Mesodermal cell (in vitro differentiated cells): ENCODE results near the gene CARNS1.

Source experiments
- H3K27ac ChIP-seq: 2 replicates; pipeline ENCODE4 v1.7.0; 2013; ENCODE audit warnings: mild to moderate bottlenecking, low read depth, low read length, moderate library complexity; ENCODE audit not compliant: severe bottlenecking
- H3K36me3 ChIP-seq: 2 replicates; pipeline ENCODE4 v1.7.1; 2013; ENCODE audit warnings: mild to moderate bottlenecking, low read length, moderate library complexity; ENCODE audit not compliant: control insufficient read depth, insufficient read depth
- H3K4me1 ChIP-seq: one replicate; pipeline ENCODE4 v1.7.1; 2013; ENCODE audit warnings: mild to moderate bottlenecking, low read length; ENCODE audit not compliant: insufficient read depth, control insufficient read depth, poor library complexity, severe bottlenecking
- H3K4me3 ChIP-seq: 2 replicates; pipeline ENCODE4 v1.7.0; 2013; ENCODE audit warnings: low read length, control low read depth, mild to moderate bottlenecking; ENCODE audit not compliant: insufficient read depth, poor library complexity, severe bottlenecking; ENCODE audit errors: extremely low read depth
- H3K9me3 ChIP-seq: 2 replicates; pipeline ENCODE4 v1.7.1; 2013; ENCODE audit warnings: mild to moderate bottlenecking, low read length, moderate library complexity; ENCODE audit not compliant: control insufficient read depth
- WGBS, 2 experiments: methylation state at CpG; one replicate each; pipeline ENCODE4 v1.1.5; 2013; ENCODE audit warnings: missing lambda C conversion rate in 2 of 2; ENCODE audit not compliant: insufficient coverage in 2 of 2; 5-methylcytosine and 5-hydroxymethylcytosine counted together

CARNS1 gene

DNA sequence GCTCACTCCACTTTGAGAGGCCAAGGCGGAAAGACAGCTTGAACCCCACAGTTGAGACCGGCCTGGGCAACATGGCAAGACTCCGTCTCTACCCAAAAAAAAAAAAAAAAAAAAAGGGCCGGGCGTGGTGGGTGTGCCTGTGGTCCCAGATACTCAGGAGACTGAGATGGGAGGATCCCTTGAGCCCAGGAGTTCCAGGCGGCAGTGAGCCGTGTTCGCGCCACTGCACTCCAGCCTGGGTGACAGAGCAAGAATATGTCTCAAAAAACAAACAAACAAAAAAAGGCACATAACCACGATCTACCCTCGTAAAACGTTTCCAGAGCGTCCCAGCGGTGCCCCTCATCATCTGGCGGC is 24.6 kb upstream of the CARNS1 start:
- Histone ChIP-seq H3K4me1 (peaks cover 9% of the 10 kb centered on the region), H3K27ac (peak overlapping the region; percentile 89), H3K4me3 (peak overlapping the region; percentile 82), H3K36me3 (peaks cover 15% of the 10 kb centered on the region), H3K9me3 (no peaks in the 10 kb centered on the region)
- 9 to 11% methylated on average over 10 of the region's 15 CpGs for WGBS, 2 experiments

DNA sequence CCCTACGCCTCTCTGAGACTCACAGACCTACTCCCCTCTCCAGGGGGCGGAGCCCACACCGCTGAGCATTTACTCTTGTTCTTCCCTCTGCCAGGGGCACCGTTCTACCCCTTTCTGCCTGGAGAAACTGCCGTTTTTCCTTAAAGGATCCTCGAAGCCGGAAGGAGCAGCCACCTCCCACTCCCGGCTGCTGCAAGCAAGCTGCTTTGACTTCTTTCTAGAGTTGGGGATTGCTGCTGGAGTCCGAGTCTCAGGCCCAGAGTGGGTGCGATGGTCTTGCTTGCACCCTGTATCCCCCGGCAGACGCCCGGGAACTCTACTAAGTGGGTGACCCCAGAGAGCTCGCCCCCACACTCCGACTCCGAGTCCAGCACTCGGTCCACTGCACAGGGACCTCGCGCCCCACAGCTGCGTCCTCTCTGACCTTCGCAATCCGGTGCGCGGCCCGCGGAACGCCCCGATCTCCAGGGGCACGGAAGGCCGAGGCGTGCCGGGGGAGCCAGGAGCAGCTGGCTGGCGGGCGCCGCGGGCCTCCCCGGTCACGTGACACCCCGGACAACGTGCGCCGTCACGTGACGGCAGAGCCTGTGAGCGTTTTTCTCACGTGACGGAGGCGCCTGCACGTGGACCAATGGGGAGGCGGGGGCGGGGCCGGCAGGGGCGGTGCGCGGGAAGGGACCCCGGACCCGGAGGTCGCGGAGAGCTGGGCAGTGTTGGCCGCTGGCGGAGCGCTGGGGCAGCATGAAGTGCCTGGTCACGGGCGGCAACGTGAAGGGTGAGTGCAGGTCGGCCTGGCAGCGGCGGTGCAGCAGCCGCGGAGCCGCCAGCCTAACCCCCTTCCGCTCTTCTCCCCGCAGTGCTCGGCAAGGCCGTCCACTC is 23.9 kb upstream of the CARNS1 start, which contains the start of gene RAD9A:
Gene RAD9A, plus strand, starts transcription at position 683 of the 879 bp plus-strand sequence. Its CDS starts 59 bp downstream, at position 742.
- 1% methylated on average over 70 to 71 of the region's 75 CpGs for WGBS, 2 experiments
- Histone ChIP-seq H3K27ac (peak within 1 kb of the TSS; percentile 89), H3K9me3 (no peaks in the 10 kb centered on the region), H3K4me3 (peak within 1 kb of the TSS; percentile 82), H3K4me1 (peaks cover 9% of the 10 kb centered on the region), H3K36me3 (peaks cover 15% of the 10 kb centered on the region)

- Histone ChIP-seq H3K4me3 (peak overlapping the region; percentile 82), H3K27ac (no peak overlapping the region), H3K4me1 (peaks cover 14% of the 10 kb centered on the region), H3K9me3 (no peaks in the 10 kb centered on the region), H3K36me3 (peaks cover 21% of the 10 kb centered on the region)
- 10 to 17% methylated on average over 22 to 23 of the region's 31 CpGs for WGBS, 2 experiments
Measured at GRCh38 chr11:67392183-67392715, 23.2 kb upstream of the CARNS1 start.

GRCh38 chr11:67393437-67393836 is 22.0 kb upstream of the CARNS1 start:
- H3K4me3 ChIP-seq, result no peak overlapping the region
- 95 to 97% methylated on average over 14 to 18 of the region's 18 CpGs for WGBS, 2 experiments

DNA sequence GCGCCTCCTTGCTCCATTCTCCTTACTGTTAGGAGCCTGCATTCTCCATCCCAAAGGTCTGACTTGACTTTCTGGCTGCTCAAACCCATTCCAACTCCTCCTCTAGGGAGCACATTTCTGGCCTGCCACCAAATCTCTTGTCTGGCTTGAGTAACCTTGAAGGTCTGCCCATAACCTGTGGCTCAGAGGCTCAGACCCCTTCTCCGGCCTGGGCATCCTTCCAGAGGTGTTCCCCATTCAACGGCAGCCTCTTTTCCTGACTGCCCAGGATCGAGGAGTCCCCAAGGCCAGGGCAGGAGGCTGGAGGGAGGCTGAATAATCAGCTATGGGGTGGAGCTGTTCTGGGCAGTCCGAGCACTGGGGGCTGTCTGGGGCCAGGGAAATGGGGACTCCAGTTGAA is 21.5 kb upstream of the CARNS1 start:
- Histone ChIP-seq H3K36me3 (peaks cover 39% of the 10 kb centered on the region), H3K9me3 (no peaks in the 10 kb centered on the region), H3K4me3 (no peak overlapping the region), H3K27ac (no peak overlapping the region), H3K4me1 (peaks cover 18% of the 10 kb centered on the region)
- WGBS, 2 experiments, result 81 to 95% methylated on average over 4 to 5 of the region's 5 CpGs

More at GRCh38 chr11:67393437-67393836, 22.0 kb upstream of the CARNS1 start:
- Histone ChIP-seq H3K9me3 (no peaks in the 10 kb centered on the region), H3K36me3 (peaks cover 33% of the 10 kb centered on the region), H3K27ac (no peak overlapping the region), H3K4me1 (peaks cover 18% of the 10 kb centered on the region)

GRCh38 chr11:67395555-67396258 is 19.8 kb upstream of the CARNS1 start:
- Histone ChIP-seq H3K4me3 (no peak overlapping the region), H3K36me3 (peaks cover 54% of the 10 kb centered on the region), H3K9me3 (no peaks in the 10 kb centered on the region), H3K4me1 (peaks cover 19% of the 10 kb centered on the region), H3K27ac (no peak overlapping the region)
- WGBS, 2 experiments, result 93 to 98% methylated on average over 17 to 19 of the region's 19 CpGs

DNA sequence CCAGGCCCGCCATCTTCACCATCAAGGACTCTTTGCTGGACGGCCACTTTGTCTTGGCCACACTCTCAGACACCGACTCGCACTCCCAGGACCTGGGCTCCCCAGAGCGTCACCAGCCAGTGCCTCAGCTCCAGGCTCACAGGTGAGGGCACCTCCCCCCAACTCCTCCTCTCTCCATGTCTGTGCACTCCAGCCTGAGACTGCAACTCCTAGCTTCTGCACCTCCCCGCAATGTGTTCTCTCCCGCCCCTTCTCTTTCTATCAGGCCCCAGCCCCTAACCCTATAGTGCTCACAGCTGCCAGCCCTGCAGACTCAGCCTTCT is 19.3 kb upstream of the CARNS1 start:
- H3K4me3 ChIP-seq, result no peak overlapping the region
- no peak overlapping the region for H3K27ac ChIP-seq
- no peaks in the 10 kb centered on the region for H3K9me3 ChIP-seq
- WGBS, 2 experiments, result 87 to 99% methylated on average over 6 to 7 of the region's 7 CpGs
- H3K36me3 ChIP-seq, result peaks cover 54% of the 10 kb centered on the region
- H3K4me1 ChIP-seq, result peaks cover 15% of the 10 kb centered on the region

DNA sequence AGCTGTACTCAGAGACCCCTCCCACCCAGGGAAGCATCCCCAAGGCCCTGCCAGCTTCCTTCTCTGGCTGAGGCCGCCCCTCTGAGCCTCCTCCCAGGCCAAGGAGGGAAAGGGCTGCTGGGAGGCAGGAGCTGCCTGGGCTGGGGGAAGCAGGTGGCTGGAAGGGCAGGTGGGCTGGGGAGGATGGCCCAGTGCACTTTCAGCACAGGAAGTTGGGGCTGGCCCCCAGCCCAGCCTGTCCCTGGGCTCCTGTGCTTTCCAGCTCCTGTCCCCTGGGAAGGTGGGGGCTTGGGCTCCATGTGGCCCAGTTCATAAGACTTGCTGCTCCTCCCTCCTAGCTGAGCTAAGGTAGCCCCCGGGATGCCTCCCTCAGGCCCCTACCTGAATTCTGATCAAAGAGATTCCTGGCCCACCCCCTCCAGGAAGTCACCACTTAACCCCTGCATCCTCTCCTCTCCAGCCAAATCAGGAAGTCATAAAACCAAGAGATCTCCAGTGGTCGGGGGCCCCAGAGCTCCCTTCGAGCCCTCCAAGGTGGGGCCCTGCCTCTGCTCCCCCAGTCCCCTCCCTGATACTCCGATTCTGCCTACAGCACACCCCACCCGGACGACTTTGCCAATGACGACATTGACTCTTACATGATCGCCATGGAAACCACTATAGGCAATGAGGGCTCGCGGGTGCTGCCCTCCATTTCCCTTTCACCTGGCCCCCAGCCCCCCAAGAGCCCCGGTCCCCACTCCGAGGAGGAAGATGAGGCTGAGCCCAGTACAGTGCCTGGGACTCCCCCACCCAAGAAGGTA is 18.7 kb upstream of the CARNS1 start:
- Histone ChIP-seq H3K27ac (no peak overlapping the region), H3K9me3 (no peaks in the 10 kb centered on the region), H3K36me3 (peaks cover 54% of the 10 kb centered on the region), H3K4me1 (peaks cover 15% of the 10 kb centered on the region), H3K4me3 (no peak overlapping the region)
- 62 to 83% methylated on average over 2 to 9 of the region's 13 CpGs for WGBS, 2 experiments

GRCh38 chr11:67397536-67397935 is 17.9 kb upstream of the CARNS1 start:
- Histone ChIP-seq H3K27ac (no peak overlapping the region), H3K4me1 (peaks cover 19% of the 10 kb centered on the region), H3K4me3 (no peak overlapping the region), H3K9me3 (no peaks in the 10 kb centered on the region), H3K36me3 (peaks cover 54% of the 10 kb centered on the region)
- WGBS, 2 experiments, result 85 to 96% methylated on average over 6 of the region's 6 CpGs

DNA sequence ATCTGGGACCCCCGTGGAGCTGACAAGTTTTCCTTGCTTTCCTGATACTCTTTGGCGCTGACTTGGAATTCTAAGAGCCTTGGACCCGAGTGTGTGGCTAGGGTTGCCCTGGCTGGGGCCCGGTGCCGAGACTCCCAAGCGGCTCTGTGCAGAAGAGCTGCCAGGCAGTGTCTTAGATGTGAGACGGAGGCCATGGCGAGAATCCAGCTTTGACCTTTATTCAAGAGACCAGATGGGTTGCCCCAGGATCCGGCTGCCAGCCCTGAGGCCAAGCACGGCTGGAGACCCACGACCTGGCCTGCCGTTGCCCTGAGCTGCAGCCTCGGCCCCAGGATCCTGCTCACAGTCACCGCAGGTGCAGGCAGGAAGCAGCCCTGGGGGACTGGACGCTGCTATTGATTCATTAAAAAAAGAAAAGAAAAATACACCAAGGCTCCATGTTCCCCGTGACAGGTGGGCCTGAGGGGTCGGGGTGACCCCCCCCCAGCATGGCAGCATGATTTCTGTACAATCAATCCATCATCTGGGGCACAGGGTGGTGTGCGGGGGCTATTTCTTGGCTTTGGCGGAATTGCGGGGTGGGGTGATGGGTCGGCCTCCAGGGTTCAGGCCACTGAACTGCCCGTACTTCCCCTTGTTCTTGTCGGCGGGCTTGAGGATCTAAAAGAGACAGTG is 17.4 kb upstream of the CARNS1 start:
- WGBS, 2 experiments, result 94 to 97% methylated on average over 21 of the region's 24 CpGs
- Histone ChIP-seq H3K9me3 (no peaks in the 10 kb centered on the region), H3K4me3 (no peak overlapping the region), H3K4me1 (peaks cover 16% of the 10 kb centered on the region), H3K27ac (no peak overlapping the region), H3K36me3 (peaks cover 54% of the 10 kb centered on the region)
